Measurements from ENCODE around the gene ANKRD16.
"Not testable (repeated sequence)": the region's sequence is repeated elsewhere in the genome, so short reads cannot be mapped to it uniquely, and the experiment has no call there.

Gene ANKRD16

DNA sequence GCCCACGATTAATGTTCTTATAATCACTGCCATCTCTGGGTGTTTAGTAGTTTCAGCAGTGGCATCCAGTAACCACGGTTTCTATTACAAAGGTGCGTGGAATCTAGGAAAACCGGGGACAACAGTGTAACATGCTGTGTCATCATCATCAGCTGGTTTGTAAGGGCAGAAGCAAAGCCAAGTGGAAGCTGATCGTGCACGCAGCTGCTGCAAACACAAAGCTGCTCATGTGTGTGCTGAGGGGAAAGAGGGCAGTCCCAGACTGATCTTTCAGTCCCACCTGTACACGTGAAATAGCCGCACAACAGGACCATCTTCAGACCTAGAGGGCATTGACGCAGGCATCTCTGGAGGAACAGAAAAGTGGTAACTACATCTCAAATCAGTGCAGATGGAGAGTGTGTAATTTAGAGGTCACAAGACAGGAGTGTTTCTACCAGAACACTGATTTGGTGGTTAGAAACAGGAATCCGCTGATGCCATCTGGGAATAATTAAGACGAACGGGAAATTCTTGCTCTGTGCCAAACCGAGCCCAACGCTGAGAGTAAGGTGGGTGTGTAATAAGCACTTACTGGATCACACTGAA is 13.4 kb downstream of the ANKRD16 start:
- peak; percentile 53 for DNase-seq (ENCODE audit: low read depth, low spot score)

DNA sequence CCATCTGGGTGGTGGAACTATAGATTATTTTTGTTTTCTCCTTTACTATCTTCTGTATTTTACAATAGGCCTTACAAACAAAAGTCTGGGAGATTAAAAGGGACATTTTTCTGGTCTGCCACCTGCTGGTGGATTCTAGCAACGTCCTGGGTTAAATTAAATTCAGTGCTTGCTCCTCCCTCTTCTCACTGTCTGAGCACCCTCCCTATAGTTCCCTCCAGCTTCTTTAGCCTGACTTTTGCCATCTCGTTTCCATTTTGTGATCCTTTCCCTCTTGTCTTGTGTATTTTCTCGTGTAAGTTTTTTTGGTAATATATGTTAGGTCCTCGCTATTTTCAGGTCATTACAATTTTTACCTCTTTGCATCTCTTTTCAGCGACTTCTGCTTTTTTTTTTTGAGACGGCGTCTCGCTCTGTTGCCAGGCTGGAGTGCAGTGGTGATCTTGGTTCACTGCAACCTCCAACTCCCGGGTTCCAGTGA is 16.1 kb downstream of the ANKRD16 start:
- DNase-seq (ENCODE audit: low read depth, low spot score) = peak; percentile 83

DNA sequence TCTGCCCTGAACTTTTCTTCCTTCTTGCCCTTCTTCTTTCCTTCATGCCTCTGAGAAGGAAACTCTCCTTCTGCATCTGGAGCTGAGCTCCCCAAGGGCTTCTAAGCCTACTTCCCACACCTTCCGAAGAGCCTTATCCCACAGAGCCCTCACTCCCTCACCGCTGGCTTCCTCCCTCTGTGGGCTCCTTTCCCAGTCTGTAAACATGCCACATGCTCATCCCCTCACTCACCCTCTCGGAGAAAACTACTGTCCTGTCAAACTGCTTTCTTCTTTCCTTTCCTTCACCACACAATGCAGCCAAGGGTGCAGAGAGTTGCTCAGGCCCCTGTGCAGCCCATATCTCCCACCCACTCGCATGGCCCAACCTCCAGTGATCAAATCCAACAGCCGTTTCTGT is 18.1 kb downstream of the ANKRD16 start:
- DNase-seq (ENCODE audit: low read depth, low spot score) = no peak

DNA sequence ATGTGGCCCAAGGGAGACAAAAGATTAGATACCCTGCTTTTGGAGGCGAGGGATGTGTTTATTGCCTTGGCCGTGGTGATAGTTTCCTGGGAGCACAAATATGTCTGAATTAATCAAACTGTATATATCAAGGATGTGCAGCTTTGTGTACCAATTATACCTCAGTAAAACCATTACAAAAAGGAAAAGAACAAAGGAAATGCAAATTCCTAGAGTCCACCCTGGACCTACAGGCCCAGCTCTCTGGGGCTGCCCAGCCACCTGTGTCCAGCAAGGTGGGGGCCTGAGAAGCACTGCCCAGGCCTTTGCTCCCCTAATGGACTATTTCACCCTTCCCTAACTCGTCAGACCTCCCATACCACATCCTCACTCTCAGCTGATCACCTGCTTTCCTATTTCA is 20.5 kb downstream of the ANKRD16 start:
- DNase-seq (ENCODE audit: low read depth, low spot score) = no peak

DNA sequence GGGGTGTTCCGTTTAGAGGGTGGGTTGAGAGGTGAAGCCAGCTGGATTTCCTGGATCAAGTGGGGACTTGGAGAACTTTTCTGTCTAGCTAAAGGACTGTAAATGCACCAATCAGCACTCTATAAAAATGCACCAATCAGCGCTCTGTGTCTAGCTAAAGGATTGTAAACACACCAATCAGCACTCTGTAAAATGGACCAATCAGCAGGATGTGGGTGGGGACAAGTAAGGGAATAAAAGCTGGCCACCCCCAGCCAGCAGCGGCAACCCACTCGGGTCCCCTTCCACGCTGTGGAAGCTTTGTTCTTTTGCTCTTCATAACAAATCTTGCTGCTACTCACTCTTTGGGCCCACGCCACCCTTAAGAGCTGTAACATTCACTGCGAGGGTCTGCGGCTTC is 21.3 kb downstream of the ANKRD16 start:
- not testable (repeated sequence) for DNase-seq (ENCODE audit: low read depth, low spot score)

DNA sequence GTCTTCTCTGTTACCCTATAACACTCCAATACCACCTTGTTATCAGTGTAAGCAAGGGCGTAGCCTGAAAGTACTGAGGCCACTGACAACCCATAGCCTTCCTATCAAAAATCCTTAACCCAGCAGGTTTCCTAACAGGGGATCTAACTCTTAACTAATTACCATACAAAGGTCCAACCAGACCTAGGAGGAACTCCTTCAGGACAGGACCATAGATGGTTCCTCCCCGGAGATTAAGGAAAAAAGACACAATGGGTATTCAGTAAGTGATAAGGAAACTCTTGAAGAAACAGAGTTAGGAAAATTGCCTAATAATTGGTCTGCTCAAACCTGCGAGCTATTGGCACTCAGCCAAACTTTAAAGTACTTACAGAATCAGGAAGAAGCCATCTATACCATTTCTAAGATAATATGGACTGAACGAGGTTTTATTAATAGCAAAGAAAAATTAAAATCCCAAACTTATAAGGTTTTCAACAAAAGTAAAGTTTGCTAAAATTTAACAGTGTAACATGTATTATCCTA is 22.5 kb downstream of the ANKRD16 start:
- not testable (repeated sequence) for DNase-seq (ENCODE audit: low read depth, low spot score)

DNA sequence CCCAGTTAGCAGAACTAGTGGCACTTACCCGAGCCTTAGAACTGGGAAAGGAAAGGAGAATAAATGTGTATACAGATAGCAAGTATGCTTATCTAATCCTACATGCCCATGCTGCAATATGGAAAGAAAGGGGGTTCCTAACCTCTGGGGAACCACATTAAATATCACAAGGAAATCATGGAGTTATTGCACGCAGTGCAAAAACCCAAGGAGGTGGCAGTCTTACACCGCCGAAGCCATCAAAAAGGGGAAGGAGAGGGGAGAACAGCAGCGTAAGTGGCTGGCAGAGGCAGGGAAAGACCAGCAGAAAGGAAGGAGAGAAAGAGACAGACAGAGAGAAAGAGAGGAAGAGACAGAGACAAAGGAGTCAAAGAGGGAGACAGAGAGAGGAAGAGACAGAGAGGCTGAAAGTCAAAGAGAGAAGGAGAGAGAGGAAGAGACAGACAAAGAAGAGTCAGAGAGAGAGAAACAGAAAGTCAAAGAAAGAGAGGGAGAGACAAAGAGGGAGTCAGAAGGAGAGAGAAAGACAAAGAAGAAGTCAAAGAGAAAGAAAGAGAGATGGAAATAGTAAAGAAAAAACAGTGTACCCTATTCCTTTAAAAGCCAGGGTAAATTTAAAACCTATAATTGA is 23.1 kb downstream of the ANKRD16 start:
- not testable (repeated sequence) for DNase-seq (ENCODE audit: low read depth, low spot score)

DNA sequence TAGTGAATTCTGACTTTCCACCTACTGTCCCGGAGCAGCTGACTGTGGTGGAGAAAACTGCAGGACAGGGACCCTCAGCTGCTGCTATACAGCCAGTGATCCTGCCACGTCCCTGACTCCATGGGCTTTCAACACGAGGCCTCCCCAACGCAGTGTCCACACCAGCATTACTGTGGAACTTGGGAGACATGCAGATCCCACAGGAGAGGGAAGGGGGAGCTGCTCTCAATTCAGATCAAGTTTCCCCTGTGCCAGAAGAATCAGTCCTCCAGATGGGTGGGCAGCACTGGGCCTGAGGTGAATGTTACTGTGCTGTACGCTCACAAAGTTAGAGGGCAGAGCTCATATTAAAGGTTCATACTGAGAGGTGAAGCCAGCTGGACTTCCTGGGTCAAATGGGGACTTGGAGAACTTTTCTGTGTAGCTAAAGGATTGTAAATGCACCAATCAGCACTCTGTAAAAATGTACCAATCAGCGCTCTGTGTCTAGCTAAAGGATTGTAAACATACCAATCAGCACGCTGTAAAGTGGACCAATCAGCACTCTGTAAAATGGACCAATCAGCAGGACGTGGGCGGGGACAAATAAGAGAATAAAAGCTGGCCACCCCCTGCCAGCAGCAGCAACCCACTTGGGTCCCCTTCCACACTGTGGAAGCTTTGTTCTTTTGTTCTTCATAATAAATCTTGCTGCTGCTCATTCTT is 26.6 kb downstream of the ANKRD16 start:
- DNase-seq (ENCODE audit: low read depth, low spot score) = not testable (repeated sequence)

DNA sequence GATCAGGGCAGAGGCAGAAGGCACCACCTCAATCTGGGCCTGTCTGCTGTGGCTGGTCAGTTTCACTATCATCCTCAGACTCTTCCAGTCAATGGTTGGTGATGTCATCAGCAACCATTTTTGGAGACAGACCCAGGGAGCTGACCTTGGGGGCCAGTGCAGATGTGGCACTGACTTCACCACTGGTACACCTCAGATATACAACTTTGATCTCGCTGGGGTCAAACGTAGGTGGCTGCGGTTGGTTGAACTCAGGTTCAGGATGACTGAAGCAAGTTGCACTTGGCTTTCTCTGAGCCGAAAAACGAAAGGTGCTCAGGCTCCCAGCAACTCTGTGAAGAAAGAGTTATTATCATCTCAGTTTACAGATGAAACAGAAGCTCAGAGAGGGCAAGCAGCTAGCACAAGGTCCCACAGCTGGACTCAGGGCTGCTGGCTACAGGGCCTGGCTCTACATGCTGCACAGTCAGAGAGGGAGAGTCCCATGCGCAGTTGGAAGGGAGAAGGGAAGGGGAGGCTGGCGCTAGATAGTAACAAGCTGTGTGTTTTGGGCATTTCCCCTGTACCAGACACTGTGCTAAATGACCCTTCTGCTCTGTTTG is 27.2 kb downstream of the ANKRD16 start:
- no peak for DNase-seq (ENCODE audit: low read depth, low spot score)

DNA sequence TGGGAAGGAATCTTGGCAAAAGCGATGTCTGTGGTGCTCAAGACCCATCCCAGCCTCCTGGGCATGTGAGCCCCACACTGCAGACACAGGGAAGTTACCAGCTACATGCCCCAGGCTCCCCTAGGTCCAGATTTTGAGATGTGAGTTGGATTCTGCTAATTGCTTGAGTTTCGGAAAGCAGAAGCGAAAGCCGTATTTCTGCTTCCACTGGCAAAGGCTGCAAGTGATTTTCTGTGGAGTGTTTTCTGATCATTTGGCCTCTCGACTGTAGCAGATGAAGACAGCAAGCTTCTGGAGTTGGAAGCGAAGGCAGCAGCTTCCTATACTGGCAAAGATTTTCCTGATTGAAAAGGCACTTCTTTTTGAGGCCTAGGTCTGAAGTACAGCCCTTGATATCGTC is 29.6 kb downstream of the ANKRD16 start:
- DNase-seq (ENCODE audit: low read depth, low spot score) = no peak

DNA sequence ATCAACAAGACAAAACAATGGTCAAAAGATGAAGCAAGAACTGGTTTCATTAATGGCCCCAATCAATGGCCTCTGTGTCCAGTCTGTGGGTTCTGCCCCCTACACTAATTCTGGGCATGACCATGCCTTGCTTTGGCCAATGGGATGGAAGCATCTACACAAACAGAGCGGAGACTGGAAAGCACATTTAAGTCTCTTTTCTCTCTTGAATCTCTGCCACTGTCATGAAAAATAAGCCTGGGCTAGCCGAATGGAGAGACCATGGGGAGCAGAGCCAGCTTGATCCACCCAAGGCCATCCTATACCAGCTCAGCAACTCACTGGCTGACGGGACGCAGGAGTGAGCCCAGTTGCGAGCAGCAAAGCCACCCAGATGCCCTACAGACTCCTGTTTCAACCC is 30.9 kb downstream of the ANKRD16 start:
- no peak for DNase-seq (ENCODE audit: low read depth, low spot score)

DNA sequence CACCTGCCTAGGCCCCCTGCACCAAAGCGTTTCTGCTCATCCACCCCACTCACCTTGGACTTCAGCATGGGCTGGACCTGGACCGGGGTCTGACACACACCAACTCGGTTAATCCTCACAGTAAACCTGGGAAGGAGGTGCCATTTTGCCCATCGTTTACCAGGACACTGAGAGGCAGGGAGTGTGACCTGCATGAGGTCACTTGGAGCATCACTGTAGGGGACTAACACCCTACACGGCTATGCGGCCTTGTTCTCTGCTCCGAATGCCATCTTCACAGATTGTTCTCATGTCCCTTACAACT is 33.0 kb downstream of the ANKRD16 start:
- no peak for DNase-seq (ENCODE audit: low read depth, low spot score)

DNA sequence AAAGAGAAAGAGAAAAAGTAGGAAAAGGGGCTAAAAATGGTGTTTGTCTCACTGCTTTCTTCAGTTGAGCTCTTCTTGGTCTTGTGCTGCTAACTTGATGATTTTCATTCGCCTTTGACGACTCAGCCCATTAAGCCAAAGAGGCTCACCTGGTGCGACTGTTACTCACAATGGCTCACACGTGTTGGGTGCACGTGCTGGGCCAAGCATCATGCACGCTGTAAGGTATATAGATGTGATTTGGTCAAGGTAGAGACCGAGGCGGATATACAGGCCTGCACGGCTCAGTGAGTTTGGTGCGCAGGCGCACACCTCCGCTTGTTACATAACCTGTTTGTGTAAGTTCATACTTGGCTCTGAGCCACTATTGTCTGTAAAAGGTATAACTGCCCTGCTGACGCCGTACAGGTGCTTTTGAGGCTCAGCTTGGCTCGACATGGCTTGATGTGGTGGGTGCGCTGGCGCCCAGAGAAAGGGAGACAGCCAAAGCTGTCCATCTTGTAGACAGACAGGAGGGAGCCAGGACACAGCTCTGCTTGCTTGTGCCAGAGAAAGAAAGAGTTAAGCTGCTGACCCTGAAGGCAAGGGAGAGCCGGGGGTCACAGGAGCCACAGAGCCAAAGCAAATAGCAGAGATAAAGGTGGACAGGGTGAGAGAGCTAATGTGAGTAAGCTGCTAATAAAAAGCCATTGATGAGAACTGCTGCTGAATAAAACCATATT is 33.6 kb downstream of the ANKRD16 start:
- DNase-seq (ENCODE audit: low read depth, low spot score) = no peak

DNA sequence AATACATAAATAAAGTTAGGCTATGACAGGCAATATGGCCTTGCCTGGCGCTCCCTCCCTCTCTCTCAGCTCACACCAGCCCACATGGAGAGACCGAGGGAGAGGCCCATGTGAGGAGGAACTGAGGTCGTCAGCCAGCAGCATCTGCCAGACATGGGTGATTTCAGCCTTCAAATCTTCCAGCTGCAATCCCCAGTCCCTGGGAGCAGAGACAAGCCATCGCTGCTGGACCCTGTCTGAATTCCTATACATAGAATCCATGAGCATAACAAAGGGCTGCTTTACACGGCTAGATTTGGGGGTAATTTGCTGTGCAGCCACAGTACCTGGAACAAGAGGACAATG is 35.6 kb downstream of the ANKRD16 start:
- DNase-seq (ENCODE audit: low read depth, low spot score) = no peak

DNA sequence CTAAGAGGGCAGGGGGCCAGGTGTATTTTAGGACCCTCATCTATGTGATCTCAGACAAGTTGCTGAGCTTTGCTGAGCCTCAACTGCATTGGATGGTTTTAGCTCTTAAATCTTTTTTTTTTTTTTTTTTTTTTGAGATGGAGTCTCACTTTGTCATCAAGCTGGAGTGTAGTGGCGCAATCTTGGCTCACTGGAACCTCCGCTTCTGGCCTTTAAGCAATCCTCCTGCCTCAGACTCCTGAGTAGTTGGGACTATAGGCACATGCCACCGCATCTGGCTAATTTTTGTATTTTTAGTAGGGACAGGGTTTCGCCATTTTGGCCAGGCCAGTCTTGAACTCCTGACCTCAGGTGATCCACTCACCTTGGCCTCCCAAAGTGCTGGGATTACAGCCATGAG is 43.0 kb downstream of the ANKRD16 start:
- not testable (repeated sequence) for DNase-seq (ENCODE audit: low read depth, low spot score)

DNA sequence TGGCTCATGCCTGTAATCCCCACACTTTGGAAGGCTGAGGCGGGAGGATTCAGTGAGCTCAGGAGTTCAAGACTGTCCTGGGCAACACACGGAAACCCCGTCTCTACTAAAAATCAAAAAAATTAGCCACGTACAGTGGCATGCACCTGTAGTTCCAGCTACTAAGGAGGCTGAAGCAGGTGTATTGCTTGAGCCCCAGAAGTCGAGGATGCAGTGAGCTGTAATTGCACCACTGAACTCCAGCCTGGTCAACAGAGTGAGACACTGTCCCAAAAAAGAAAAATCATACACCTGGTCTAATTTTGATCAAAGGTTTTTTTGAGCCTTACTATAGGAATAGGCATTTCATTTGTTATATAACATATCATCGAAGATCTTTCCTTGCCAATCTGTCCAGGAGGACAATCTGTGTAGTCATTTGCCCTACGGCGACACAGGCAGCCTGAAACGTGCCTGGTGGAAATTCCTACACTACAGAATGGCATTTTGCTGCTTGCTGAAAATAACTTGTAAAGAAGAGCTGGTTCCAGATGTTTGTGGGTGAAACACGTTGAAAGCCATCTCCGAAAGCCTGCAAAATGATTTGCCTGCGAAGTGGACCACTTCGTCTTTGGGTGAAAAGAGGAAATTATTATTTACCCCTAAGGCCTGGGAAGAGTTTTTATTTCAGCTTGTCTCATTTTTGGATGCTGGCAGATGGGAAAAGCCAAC is 45.2 kb downstream of the ANKRD16 start:
- DNase-seq (ENCODE audit: low read depth, low spot score) = no peak

DNA sequence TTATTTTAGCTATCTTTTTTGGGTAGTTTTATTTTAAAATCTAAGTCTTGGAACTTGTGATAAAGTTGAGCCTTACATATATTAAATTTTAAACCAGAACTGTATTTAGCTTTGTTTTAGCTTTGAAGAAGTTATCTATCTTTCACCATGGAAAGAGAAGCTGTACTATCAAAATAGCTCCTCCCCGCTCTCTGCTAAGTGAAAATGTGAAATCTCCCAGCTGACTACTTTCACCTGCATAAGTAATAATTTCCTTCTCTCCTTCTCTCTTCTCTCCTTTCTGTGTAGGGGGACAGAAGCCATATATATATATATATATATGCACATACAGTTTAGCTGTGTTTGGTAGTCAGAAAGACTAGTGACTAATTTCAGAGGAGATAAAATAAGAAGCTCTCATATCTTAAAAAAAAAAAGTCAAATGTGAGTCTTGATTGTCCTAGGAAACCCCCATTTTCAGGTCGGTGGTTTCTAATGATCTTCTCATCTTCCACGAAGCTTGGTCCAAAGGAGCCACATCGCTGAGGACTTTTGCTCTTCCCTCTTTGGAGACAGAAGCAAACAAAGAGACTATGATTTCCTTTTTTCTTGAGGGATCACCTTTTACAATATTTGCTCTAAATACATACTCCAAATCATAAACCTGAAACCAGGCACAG is 45.9 kb downstream of the ANKRD16 start:
- DNase-seq (ENCODE audit: low read depth, low spot score) = no peak

DNA sequence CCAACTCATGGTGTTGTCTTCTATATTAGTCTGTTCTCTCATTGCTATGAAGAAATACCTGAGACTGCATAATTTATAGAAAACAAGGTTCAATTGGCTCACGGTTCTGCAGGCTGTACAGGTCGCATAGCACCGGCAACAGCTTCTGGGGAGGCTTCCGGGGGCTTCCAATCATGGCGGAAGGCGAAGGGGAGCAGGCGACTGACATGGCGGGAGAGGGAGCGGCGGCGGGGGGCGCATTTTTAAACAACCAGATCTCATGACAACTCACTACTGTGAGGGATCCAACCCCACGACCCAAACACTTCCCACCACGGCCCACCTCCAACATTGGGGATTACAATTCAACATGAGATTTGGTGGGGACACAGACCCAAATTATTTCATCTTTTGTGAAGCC is 47.7 kb downstream of the ANKRD16 start:
- no peak for DNase-seq (ENCODE audit: low read depth, low spot score)

DNA sequence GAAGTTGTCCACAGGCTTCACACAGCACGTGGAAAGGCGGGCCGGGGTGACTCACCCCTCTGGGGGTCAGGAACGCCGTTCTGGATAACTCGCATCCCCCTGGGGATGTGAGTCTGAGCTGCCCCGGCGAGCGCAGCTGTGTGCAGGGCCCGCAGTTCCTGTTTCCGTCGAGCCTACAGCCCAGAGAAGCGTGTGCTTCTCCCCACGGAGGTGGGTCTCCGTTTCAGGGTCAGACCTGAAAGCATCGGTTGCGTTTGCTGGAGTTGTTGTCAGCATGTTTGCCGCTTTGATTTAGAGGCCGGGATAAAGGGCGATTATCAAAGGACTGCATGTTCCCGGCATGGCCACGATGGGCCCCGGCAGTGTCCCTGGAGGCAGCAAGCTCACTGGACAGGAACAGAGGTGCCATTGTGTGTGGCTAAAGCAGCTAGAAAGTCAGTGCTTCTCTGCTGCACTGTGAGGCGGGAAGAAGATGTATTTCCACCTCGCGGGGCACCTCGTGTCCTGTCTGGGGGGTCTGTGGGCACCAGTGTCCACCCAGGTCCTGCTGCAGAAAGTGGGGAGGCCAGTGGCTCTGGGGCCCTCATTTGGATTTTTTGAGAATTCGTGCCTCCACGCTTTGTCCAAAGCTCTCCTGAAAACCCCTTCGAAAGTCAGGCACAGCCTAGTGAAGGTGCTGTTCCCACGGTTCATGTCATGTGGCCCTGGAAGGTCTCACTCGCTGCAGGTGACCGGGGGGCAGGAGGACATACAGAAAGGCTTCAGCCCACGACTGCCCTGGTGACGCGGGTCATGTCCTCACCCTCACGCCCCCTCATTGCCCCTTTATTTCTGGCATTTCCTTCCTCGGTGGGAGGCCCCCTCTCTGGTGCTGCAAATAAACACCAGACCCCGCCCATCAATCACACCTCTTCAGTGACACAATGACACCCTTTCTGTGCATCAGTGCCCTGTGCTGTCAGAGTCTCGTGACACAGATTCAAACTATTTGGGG is 49.1 kb downstream of the ANKRD16 start:
- DNase-seq (ENCODE audit: low read depth, low spot score) = no peak

DNA sequence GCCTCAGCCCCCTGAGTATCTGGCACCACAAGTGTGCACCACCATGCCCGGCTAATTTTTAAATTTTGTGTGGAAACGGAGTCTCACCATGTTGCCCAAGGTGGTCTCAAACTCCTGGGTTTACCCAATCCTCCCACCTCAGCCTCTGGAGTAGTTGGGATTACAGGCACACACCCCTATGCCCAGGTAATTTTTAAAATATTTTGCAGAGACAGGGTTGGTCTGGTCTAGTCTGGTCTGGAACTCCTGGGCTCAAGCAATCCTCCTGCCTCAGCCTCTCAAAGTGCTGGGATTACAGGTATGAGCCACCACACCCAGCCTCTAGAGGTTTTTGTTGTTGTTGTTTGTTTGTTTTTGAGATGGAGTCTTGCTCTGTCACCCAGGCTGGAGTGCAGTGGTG is 53.5 kb downstream of the ANKRD16 start:
- not testable (repeated sequence) for DNase-seq (ENCODE audit: low read depth, low spot score)

Measured in astrocyte of the hippocampus (primary cell).